NCI-H1105 treated with DMSO at 0.1 percent for 48 hours (cell line): ENCODE results near the gene PTGER1.
"Not testable (repeated sequence)": the region's sequence is repeated elsewhere in the genome, so short reads cannot be mapped to it uniquely, and the experiment has no call there.

Experiments
- DNase-seq: peaks from one replicate; lab custom pipeline; 2025; lab: John Stamatoyannopoulos, UW

Gene PTGER1

GRCh38 chr19:14473978-14474578, 1.1 kb downstream of the PTGER1 start:
- DNase-seq: no peak

GRCh38 chr19:14473073-14473977, 1.8 kb downstream of the PTGER1 start:
- DNase-seq: no peak

GRCh38 chr19:14472202-14472938, 2.8 kb downstream of the PTGER1 start:
- DNase-seq: peak; percentile 70

GRCh38 chr19:14471436-14472187, 3.5 kb downstream of the PTGER1 start:
- no peak for DNase-seq

GRCh38 chr19:14470031-14470876, 4.9 kb downstream of the PTGER1 start:
- no peak for DNase-seq

GRCh38 chr19:14467816-14468215, 7.3 kb downstream of the PTGER1 start:
- no peak for DNase-seq

- DNase-seq: no peak
These were observed 7.8 kb downstream of the PTGER1 start for GRCh38 chr19:14467391-14467790.

GRCh38 chr19:14463747-14464146, 11.4 kb downstream of the PTGER1 start:
- DNase-seq: no peak

- DNase-seq: not testable (repeated sequence)
These were observed 12.8 kb downstream of the PTGER1 start for GRCh38 chr19:14462401-14462800.

GRCh38 chr19:14460935-14461334, 14.2 kb downstream of the PTGER1 start:
- no peak for DNase-seq

- DNase-seq: no peak
These were observed 15.5 kb downstream of the PTGER1 start for GRCh38 chr19:14459703-14460102.

- DNase-seq: not testable (repeated sequence)
These were observed 22.9 kb downstream of the PTGER1 start for GRCh38 chr19:14452303-14452702.

GRCh38 chr19:14450876-14451275, 24.3 kb downstream of the PTGER1 start:
- DNase-seq: no peak

- no peak for DNase-seq
These were observed 24.8 kb downstream of the PTGER1 start for GRCh38 chr19:14450168-14450874.

GRCh38 chr19:14449321-14449720, 25.8 kb downstream of the PTGER1 start:
- no peak for DNase-seq

GRCh38 chr19:14446336-14447036, 28.7 kb downstream of the PTGER1 start:
- DNase-seq: no peak

- no peak for DNase-seq
These were observed 31.4 kb downstream of the PTGER1 start for GRCh38 chr19:14443632-14444216.

- DNase-seq: no peak
These were observed 32.1 kb downstream of the PTGER1 start for GRCh38 chr19:14442891-14443631.
